ENCODE results near the gene MAP3K1.
A peak's percentile ranks its signal among the peaks of the same experiment; 100 is the strongest.

MAP3K1 gene

GRCh38 chr5:56801256-56801655 lies 14.1 kb upstream of the MAP3K1 start:
- Histone ChIP-seq H3K9me3 (ENCODE audit: control insufficient read depth, low read depth, low read length) (no peaks in the 10 kb centered on the region), H3K4me3 (ENCODE audit: low read length) (no peak overlapping the region), H3K9ac (ENCODE audit: low read length) (no peak overlapping the region), H3K36me3 (ENCODE audit: control insufficient read depth, low read depth, low read length) (no peaks in the 10 kb centered on the region), H3K27ac (ENCODE audit: low read length) (no peak overlapping the region), H3K27me3 (ENCODE audit: control insufficient read depth, insufficient read depth, low read length) (no peaks in the 10 kb centered on the region), H3K4me1 (ENCODE audit: control insufficient read depth, low read depth, low read length) (no peaks in the 10 kb centered on the region)

- Histone ChIP-seq H3K4me1 (ENCODE audit: control insufficient read depth, low read depth, low read length) (no peaks in the 10 kb centered on the region), H3K27me3 (ENCODE audit: control insufficient read depth, insufficient read depth, low read length) (no peaks in the 10 kb centered on the region), H3K9me3 (ENCODE audit: control insufficient read depth, low read depth, low read length) (no peaks in the 10 kb centered on the region), H3K4me3 (ENCODE audit: low read length) (no peak overlapping the region), H3K27ac (ENCODE audit: low read length) (no peak overlapping the region), H3K36me3 (ENCODE audit: control insufficient read depth, low read depth, low read length) (no peaks in the 10 kb centered on the region), H3K9ac (ENCODE audit: low read length) (no peak overlapping the region)
These were observed 13.1 kb upstream of the MAP3K1 start for GRCh38 chr5:56802205-56802604.

GRCh38 chr5:56803025-56803424 lies 12.3 kb upstream of the MAP3K1 start:
- H3K9ac ChIP-seq (ENCODE audit: low read length), result no peak overlapping the region
- H3K4me3 ChIP-seq (ENCODE audit: low read length), result no peak overlapping the region
- H3K36me3 ChIP-seq (ENCODE audit: control insufficient read depth, low read depth, low read length), result no peaks in the 10 kb centered on the region
- no peaks in the 10 kb centered on the region for H3K27me3 ChIP-seq (ENCODE audit: control insufficient read depth, insufficient read depth, low read length)
- no peak overlapping the region for H3K27ac ChIP-seq (ENCODE audit: low read length)
- H3K9me3 ChIP-seq (ENCODE audit: control insufficient read depth, low read depth, low read length), result no peaks in the 10 kb centered on the region
- H3K4me1 ChIP-seq (ENCODE audit: control insufficient read depth, low read depth, low read length), result no peaks in the 10 kb centered on the region

GRCh38 chr5:56803894-56804293 lies 11.5 kb upstream of the MAP3K1 start:
- Histone ChIP-seq H3K4me1 (ENCODE audit: control insufficient read depth, low read depth, low read length) (no peaks in the 10 kb centered on the region), H3K27me3 (ENCODE audit: control insufficient read depth, insufficient read depth, low read length) (no peaks in the 10 kb centered on the region), H3K4me3 (ENCODE audit: low read length) (no peak overlapping the region), H3K9me3 (ENCODE audit: control insufficient read depth, low read depth, low read length) (no peaks in the 10 kb centered on the region), H3K36me3 (ENCODE audit: control insufficient read depth, low read depth, low read length) (no peaks in the 10 kb centered on the region), H3K9ac (ENCODE audit: low read length) (no peak overlapping the region), H3K27ac (ENCODE audit: low read length) (no peak overlapping the region)

GRCh38 chr5:56807679-56808078 lies 7.7 kb upstream of the MAP3K1 start:
- Histone ChIP-seq H3K4me3 (ENCODE audit: low read length) (no peak overlapping the region), H3K27ac (ENCODE audit: low read length) (no peak overlapping the region), H3K27me3 (ENCODE audit: control insufficient read depth, insufficient read depth, low read length) (peaks cover 6% of the 10 kb centered on the region), H3K36me3 (ENCODE audit: control insufficient read depth, low read depth, low read length) (no peaks in the 10 kb centered on the region), H3K9me3 (ENCODE audit: control insufficient read depth, low read depth, low read length) (no peaks in the 10 kb centered on the region), H3K9ac (ENCODE audit: low read length) (no peak overlapping the region), H3K4me1 (ENCODE audit: control insufficient read depth, low read depth, low read length) (no peaks in the 10 kb centered on the region)

- no peak overlapping the region for H3K9ac ChIP-seq (ENCODE audit: low read length)
- H3K27ac ChIP-seq (ENCODE audit: low read length), result no peak overlapping the region
- H3K4me3 ChIP-seq (ENCODE audit: low read length), result no peak overlapping the region
- no peaks in the 10 kb centered on the region for H3K9me3 ChIP-seq (ENCODE audit: control insufficient read depth, low read depth, low read length)
- no peaks in the 10 kb centered on the region for H3K36me3 ChIP-seq (ENCODE audit: control insufficient read depth, low read depth, low read length)
- peaks cover 12% of the 10 kb centered on the region for H3K27me3 ChIP-seq (ENCODE audit: control insufficient read depth, insufficient read depth, low read length)
- H3K4me1 ChIP-seq (ENCODE audit: control insufficient read depth, low read depth, low read length), result no peaks in the 10 kb centered on the region
These were observed 7.1 kb upstream of the MAP3K1 start for GRCh38 chr5:56808211-56808610.

GRCh38 chr5:56810826-56811225 lies 4.5 kb upstream of the MAP3K1 start:
- Histone ChIP-seq H3K36me3 (ENCODE audit: control insufficient read depth, low read depth, low read length) (no peaks in the 10 kb centered on the region), H3K4me3 (ENCODE audit: low read length) (no peak overlapping the region), H3K9me3 (ENCODE audit: control insufficient read depth, low read depth, low read length) (no peaks in the 10 kb centered on the region), H3K27ac (ENCODE audit: low read length) (no peak overlapping the region), H3K4me1 (ENCODE audit: control insufficient read depth, low read depth, low read length) (peaks cover 10% of the 10 kb centered on the region), H3K27me3 (ENCODE audit: control insufficient read depth, insufficient read depth, low read length) (peaks cover 28% of the 10 kb centered on the region), H3K9ac (ENCODE audit: low read length) (no peak overlapping the region)

GRCh38 chr5:56812110-56812509 lies 3.2 kb upstream of the MAP3K1 start:
- peaks cover 28% of the 10 kb centered on the region for H3K27me3 ChIP-seq (ENCODE audit: control insufficient read depth, insufficient read depth, low read length)
- no peak overlapping the region for H3K27ac ChIP-seq (ENCODE audit: low read length)
- H3K9ac ChIP-seq (ENCODE audit: low read length), result no peak overlapping the region
- no peak overlapping the region for H3K4me3 ChIP-seq (ENCODE audit: low read length)
- H3K4me1 ChIP-seq (ENCODE audit: control insufficient read depth, low read depth, low read length), result peaks cover 12% of the 10 kb centered on the region
- no peaks in the 10 kb centered on the region for H3K9me3 ChIP-seq (ENCODE audit: control insufficient read depth, low read depth, low read length)
- H3K36me3 ChIP-seq (ENCODE audit: control insufficient read depth, low read depth, low read length), result no peaks in the 10 kb centered on the region

- Histone ChIP-seq H3K9ac (ENCODE audit: low read length) (no peak overlapping the region), H3K36me3 (ENCODE audit: control insufficient read depth, low read depth, low read length) (no peaks in the 10 kb centered on the region), H3K4me1 (ENCODE audit: control insufficient read depth, low read depth, low read length) (peaks cover 22% of the 10 kb centered on the region), H3K4me3 (ENCODE audit: low read length) (no peak overlapping the region), H3K9me3 (ENCODE audit: control insufficient read depth, low read depth, low read length) (no peaks in the 10 kb centered on the region), H3K27me3 (ENCODE audit: control insufficient read depth, insufficient read depth, low read length) (peaks cover 39% of the 10 kb centered on the region), H3K27ac (ENCODE audit: low read length) (no peak overlapping the region)
These were observed 2.0 kb upstream of the MAP3K1 start for GRCh38 chr5:56813302-56813701.

GRCh38 chr5:56814361-56814962 lies 887 bp upstream of the MAP3K1 start:
- Histone ChIP-seq H3K36me3 (ENCODE audit: control insufficient read depth, low read depth, low read length) (no peaks in the 10 kb centered on the region), H3K9ac (ENCODE audit: low read length) (peak overlapping the region; percentile 13), H3K9me3 (ENCODE audit: control insufficient read depth, low read depth, low read length) (no peaks in the 10 kb centered on the region), H3K27me3 (ENCODE audit: control insufficient read depth, insufficient read depth, low read length) (peaks cover 39% of the 10 kb centered on the region), H3K4me1 (ENCODE audit: control insufficient read depth, low read depth, low read length) (peaks cover 32% of the 10 kb centered on the region), H3K27ac (ENCODE audit: low read length) (no peak overlapping the region), H3K4me3 (ENCODE audit: low read length) (peak overlapping the region; percentile 86)

GRCh38 chr5:56815658-56816545 lies 553 bp downstream of the MAP3K1 start:
- Histone ChIP-seq H3K9ac (ENCODE audit: low read length) (peak overlapping the region; percentile 32), H3K4me3 (ENCODE audit: low read length) (peak overlapping the region; percentile 86), H3K27me3 (ENCODE audit: control insufficient read depth, insufficient read depth, low read length) (peaks cover 39% of the 10 kb centered on the region), H3K4me1 (ENCODE audit: control insufficient read depth, low read depth, low read length) (peaks cover 33% of the 10 kb centered on the region), H3K36me3 (ENCODE audit: control insufficient read depth, low read depth, low read length) (no peaks in the 10 kb centered on the region), H3K27ac (ENCODE audit: low read length) (no peak overlapping the region), H3K9me3 (ENCODE audit: control insufficient read depth, low read depth, low read length) (no peaks in the 10 kb centered on the region)

All from iPS-18a (cell line).